Ovary (tissue), 3 donors: Measurements from ENCODE around the gene CELF2.

Experiments used
- POLR2A ChIP-seq: fragments of 450-650 bp; IDR thresholded peaks from one replicate; pipeline ENCODE4 v1.6.1; 2017; ENCODE audit warnings: antibody characterized with exemption, mild to moderate bottlenecking, moderate library complexity
- TF ChIP-seq, protein P1 (sequence below), 3 donors: fragments of 450-650 bp in 2 of 3; fragments of 200-600 bp in 1 of 3; IDR thresholded peaks; one replicate each; pipeline versions ENCODE4 v1.5.1 to v1.8.0; 2016 to 2022; ENCODE audit warnings: antibody characterized with exemption in 3 of 3, mild to moderate bottlenecking in 1 of 3
- donor health status: DM: no; HTN: no; CAD: no.

DNA sequence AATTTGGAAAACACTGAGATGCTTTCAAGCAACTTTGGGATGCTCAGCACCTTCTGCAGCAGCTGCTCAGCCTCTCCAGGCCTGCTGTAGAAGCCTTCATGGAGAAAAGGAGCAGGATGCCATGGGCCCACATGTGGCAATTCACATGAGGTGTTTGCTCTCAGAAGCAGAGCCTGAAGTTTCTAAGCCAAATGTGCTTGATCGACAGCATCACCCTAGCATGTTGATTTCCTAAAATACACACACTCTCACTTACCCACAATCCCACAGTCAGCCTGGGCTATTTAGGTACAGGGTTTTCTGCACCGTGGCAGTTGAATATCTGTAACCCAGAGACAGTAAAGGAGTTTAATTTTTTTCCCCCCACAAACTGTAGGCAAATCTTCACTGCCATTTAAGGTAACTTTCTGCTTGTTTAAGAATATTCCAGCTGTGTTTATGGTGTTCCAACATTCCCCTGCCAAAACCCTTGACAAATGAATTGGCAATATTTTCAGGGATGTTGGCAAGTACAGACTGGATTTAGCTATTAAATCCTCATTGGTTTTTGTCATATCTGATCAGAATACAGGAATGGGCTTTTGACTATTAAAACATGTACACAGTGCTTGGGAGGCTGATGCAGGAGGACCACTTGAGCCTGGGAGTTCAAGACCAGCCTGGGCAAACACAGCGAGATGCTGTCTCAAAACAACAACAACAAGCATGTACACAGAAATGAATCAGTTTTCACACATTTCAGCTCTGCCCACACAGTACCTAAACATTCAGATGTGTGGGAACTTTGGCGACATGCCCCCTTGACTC lies 244.2 kb downstream of the CELF2 start:
- TF ChIP-seq, protein P1, sequence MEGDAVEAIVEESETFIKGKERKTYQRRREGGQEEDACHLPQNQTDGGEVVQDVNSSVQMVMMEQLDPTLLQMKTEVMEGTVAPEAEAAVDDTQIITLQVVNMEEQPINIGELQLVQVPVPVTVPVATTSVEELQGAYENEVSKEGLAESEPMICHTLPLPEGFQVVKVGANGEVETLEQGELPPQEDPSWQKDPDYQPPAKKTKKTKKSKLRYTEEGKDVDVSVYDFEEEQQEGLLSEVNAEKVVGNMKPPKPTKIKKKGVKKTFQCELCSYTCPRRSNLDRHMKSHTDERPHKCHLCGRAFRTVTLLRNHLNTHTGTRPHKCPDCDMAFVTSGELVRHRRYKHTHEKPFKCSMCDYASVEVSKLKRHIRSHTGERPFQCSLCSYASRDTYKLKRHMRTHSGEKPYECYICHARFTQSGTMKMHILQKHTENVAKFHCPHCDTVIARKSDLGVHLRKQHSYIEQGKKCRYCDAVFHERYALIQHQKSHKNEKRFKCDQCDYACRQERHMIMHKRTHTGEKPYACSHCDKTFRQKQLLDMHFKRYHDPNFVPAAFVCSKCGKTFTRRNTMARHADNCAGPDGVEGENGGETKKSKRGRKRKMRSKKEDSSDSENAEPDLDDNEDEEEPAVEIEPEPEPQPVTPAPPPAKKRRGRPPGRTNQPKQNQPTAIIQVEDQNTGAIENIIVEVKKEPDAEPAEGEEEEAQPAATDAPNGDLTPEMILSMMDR (IDR thresholded peaks at IDR 0.05) = no peak
- no peak for TF ChIP-seq POLR2A
